Omental fat pad (tissue), 4 donors: ENCODE measurements around the gene LCN6. TPM values are rescaled to one million over a fixed set of nuclear protein-coding genes. Genes with fewer than 3 reads are reported as not detected.
"Not testable (repeated sequence)": the region's sequence is repeated elsewhere in the genome, so short reads cannot be mapped to it uniquely, and the experiment has no call there.

Experiments
- ATAC-seq: fragments of 150-250 bp; one replicate; pipeline ENCODE4 v1.9.1; 2016; ENCODE audit warnings: mild to moderate bottlenecking, moderate library complexity; ENCODE audit not compliant: low FRiP score
- DNase-seq: peaks from one replicate; pipeline ENCODE4 v3.0.0-alpha.2; 2019; ENCODE audit warnings: low spot score
- total RNA-seq, 4 donors: library from RNA; depleted of rRNA; stranded (reverse); fragments of >200 nt; gene quantifications; one replicate each; pipeline ENCODE4 v1.1.0, GENCODE V29; 2016
- TF ChIP-seq, protein P1 (sequence below), 3 donors: fragments of 450-650 bp; IDR thresholded peaks; one replicate each; pipeline ENCODE4 v1.5.1; 2016 to 2017; ENCODE audit warnings: antibody characterized with exemption in 3 of 3, mild to moderate bottlenecking in 3 of 3, moderate library complexity in 2 of 3

LCN6 gene
- total RNA-seq, 4 donors from 2014 or later = 5.0 to 24.1 (median 9.0) TPM

DNA sequence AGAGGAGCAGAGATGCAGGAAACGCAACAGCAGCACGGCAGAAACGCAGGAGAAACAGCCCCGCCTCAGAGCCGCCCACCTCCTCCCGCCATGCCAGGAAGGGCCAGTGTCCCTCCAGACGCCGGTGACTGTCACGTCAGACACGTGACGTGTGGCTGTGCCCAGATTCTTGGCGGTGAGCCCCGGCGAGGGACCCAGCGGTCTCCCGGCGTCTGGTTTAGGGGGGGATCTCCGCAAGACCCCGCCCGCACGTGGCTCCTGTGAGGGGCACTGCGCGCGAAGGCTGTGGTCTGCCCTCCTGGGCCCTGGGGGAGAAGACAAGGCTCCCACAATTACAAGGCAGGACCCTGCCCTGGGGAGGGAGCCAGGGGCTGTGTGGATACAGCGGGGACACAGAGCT is 12.1 kb upstream of the LCN6 start:
- DNase-seq (no peak), ATAC-seq (no peak)
- TF ChIP-seq, protein P1, sequence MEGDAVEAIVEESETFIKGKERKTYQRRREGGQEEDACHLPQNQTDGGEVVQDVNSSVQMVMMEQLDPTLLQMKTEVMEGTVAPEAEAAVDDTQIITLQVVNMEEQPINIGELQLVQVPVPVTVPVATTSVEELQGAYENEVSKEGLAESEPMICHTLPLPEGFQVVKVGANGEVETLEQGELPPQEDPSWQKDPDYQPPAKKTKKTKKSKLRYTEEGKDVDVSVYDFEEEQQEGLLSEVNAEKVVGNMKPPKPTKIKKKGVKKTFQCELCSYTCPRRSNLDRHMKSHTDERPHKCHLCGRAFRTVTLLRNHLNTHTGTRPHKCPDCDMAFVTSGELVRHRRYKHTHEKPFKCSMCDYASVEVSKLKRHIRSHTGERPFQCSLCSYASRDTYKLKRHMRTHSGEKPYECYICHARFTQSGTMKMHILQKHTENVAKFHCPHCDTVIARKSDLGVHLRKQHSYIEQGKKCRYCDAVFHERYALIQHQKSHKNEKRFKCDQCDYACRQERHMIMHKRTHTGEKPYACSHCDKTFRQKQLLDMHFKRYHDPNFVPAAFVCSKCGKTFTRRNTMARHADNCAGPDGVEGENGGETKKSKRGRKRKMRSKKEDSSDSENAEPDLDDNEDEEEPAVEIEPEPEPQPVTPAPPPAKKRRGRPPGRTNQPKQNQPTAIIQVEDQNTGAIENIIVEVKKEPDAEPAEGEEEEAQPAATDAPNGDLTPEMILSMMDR (IDR thresholded peaks at IDR 0.05) = no peak

DNA sequence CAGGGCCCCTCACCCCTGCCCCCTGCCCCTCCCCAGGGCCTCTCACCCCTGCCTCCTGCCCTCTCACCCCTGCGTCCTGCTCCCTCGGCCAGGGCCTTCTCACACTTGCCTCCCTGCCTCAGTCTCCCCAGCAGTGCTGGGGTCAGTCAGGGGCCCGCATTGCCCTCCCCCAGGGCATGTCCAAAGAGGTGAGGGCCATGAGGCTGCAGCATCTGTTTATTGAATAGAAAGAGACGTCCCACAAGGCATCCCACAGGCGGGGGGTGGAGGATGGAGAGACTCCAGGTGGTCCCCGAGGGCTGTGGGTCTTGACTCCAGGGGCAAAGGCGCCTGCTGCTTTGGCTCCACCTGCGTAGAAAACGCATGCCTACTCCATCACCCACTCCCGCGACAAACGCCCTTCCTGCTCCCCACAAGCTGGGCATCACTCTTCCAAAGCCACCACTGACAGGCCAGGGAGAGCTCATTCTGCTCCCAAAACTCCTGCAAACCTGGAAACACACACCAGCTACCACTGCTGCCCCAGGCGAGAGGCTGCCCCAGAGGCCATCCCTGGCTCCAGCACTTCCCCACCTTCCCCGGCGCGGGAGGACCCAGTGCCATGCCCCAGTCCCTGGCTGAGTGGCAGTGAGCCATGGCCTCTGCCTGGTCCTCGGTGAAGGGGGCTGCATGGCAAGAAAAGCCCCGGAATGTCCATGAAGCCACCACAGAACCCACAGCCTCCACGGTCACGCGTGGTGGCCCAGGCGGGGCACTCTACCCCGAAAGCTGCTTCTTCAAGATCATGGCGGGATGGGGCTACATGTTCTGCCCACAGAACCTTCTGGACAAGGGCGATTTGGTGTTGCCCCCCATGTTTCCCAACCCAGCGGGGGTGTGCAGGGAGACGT is 11.4 kb upstream of the LCN6 start:
- TF ChIP-seq, protein P1 (IDR thresholded peaks at IDR 0.05) = no peak
- ATAC-seq (no peak), DNase-seq (no peak)

GRCh38 chr9:136759001-136759400 is 10.7 kb upstream of the LCN6 start:
- ATAC-seq = no peak
- no peak for DNase-seq
- TF ChIP-seq, protein P1 (IDR thresholded peaks at IDR 0.05) = no peak

- no peak for DNase-seq
- ATAC-seq = no peak
- TF ChIP-seq, protein P1 (IDR thresholded peaks at IDR 0.05) = no peak
These were observed 9.4 kb upstream of the LCN6 start for GRCh38 chr9:136757751-136758140.

DNA sequence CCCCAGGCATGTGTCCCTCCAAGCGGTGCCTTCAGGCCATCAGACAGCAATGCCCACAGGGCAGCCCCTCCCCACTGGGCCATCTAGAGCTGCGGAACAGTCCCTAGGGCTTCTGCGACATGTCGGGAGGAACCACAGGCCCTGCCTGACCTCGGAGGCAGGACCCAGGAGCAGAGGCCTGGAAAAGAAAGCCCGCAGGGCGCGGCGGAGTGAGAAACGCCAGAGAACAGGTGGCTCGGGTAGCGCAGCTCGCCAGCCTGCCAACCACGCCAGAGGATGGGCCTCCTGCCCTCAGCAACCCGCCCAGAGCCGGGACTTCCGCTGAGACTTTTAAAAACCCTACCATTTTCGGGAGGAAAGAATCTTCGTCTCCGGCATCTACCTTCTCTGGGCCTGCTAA is 9.0 kb upstream of the LCN6 start:
- TF ChIP-seq, protein P1 (IDR thresholded peaks at IDR 0.05) = no peak

DNA sequence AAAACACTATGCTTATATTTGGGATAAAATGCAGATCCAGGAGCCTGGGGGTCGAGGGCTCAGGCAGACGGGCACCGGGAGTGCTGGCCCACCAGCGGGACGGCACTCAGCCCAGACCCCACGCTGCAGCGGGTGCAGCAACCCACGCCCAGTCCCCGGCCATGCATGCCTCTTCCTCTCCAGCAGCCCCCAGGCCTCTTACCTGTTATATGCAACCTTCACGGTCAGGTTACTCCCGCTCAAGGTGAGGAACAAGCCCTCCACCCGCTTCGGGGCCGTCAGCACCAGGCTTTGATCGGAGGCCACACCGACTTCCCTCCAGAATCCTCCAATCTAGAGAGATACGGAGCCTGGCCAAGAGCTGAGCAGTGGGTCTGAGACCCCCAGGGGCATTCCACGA is 8.5 kb upstream of the LCN6 start:
- ATAC-seq (no peak), DNase-seq (no peak)
- TF ChIP-seq, protein P1 (IDR thresholded peaks at IDR 0.05) = no peak

More for the DNA sequence above, 9.0 kb upstream of the LCN6 start:
- ATAC-seq (no peak), DNase-seq (no peak)

DNA sequence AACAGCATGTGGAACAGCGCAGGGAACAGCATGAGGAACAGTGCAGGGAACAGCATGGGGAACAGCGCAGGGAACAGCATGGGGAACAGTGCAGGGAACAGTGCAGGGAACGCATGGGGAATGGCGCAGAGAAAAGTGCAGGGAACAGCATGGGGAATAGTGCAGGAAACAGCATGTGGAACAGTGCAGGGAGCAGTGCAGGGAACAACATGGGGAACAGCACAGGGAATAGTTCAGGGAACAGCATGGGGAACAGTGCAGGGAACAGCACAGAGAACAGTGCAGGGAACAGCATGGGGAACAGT is 7.8 kb upstream of the LCN6 start:
- DNase-seq = no peak
- TF ChIP-seq, protein P1 (IDR thresholded peaks at IDR 0.05) = no peak
- no peak for ATAC-seq

GRCh38 chr9:136755302-136756133 is 7.2 kb upstream of the LCN6 start:
- DNase-seq, ATAC-seq: not testable (repeated sequence)
